HCT116 (cell line): ENCODE measurements around the gene MVB12A. TPM values are rescaled to one million over a fixed set of nuclear protein-coding genes. Genes with fewer than 3 reads are reported as not detected.

ENCODE experiments used
- ATAC-seq: fragments of 200-7000 bp; cut with Tn5 transposase; 2 replicates; pipeline ENCODE4 v1.9.1; 2020; ENCODE audit warnings: mild to moderate bottlenecking, moderate library complexity
- BruUV-seq: library from RNA; stranded (reverse); fragments of 400-500 nt; replicated peaks from 2 replicates; lab custom pipeline; 2021; lab: Mats Ljungman, UMichigan
- CTCF ChIA-PET: fragments of 300-600 bp; sonication (Branson Sonifier 250); formaldehyde crosslinking; loops from one replicate; lab custom pipeline; 2021; ENCODE audit warnings: antibody characterized with exemption; lab: Charles Lee
- POLR2A ChIA-PET: fragments of 300-600, 350-600 bp; sonication (Branson Sonifier 250); formaldehyde crosslinking; loops from one replicate; lab custom pipeline; 2021; ENCODE audit warnings: antibody characterized with exemption; lab: Charles Lee
- RAD21 ChIA-PET, 2 experiments: fragments of 300-600 bp; sonication (Branson Sonifier 250); formaldehyde crosslinking; loops; one replicate each; lab custom pipeline; 2023; ENCODE audit warnings: low total read pairs in 2 of 2; ENCODE audit not compliant: uncharacterized antibody in 2 of 2, unreplicated experiment in 2 of 2, low non-redundant PET in 1 of 2; lab: Charles Lee
- DNase-seq: peaks from one replicate; pipeline ENCODE4 v3.0.0-alpha.2; 2010; ENCODE audit warnings: low read depth, low spot score
- H2AFZ ChIP-seq: fragments of 200-600 bp; shearing (Covaris generic), sonication (generic); 2 replicates; pipeline ENCODE4 v1.6.1; 2017; ENCODE audit warnings: low read depth, mixed run types, mixed read lengths, antibody characterized with exemption, low read length; ENCODE audit not compliant: poor library complexity, severe bottlenecking
- H3K27ac ChIP-seq: 2 replicates; pipeline ENCODE4 v1.5.1; 2012; ENCODE audit warnings: low read depth, low read length
- H3K27me3 ChIP-seq: fragments of 200-600 bp; sonication (generic); 2 replicates; pipeline ENCODE4 v1.6.1; 2016; ENCODE audit warnings: mixed run types, low read length, mixed read lengths; ENCODE audit not compliant: insufficient read depth
- H3K36me3 ChIP-seq, 2 experiments: fragments of 200-500 bp in 1 of 2; fragments of 200-600 bp in 1 of 2; sonication (Bioruptor generic) in 1 of 2; sonication (generic) in 1 of 2; 2 replicates each; pipeline versions ENCODE4 v1.5.1 to v1.6.1; 2014 to 2016; ENCODE audit warnings: low read length in 2 of 2, inconsistent platforms in 1 of 2, mixed read lengths in 1 of 2, mixed run types in 1 of 2; ENCODE audit not compliant: insufficient read depth in 2 of 2, control insufficient read depth in 1 of 2
- H3K4me1 ChIP-seq, 2 experiments: fragments of 200-600 bp in 1 of 2; sonication (generic) in 1 of 2; 2 replicates each; pipeline versions ENCODE4 v1.5.1 to v1.6.1; 2012 to 2017; ENCODE audit warnings: low read length in 2 of 2, inconsistent platforms in 1 of 2, mild to moderate bottlenecking in 1 of 2, mixed read lengths in 1 of 2, mixed run types in 1 of 2, moderate library complexity in 1 of 2; ENCODE audit not compliant: insufficient read depth in 2 of 2, control insufficient read depth in 1 of 2
- H3K4me2 ChIP-seq: fragments of 200-600 bp; sonication (generic); 2 replicates; pipeline ENCODE4 v1.6.1; 2017; ENCODE audit warnings: mixed run types, low read length, mixed read lengths
- H3K4me3 ChIP-seq, 2 experiments: fragments of 200-600 bp in 1 of 2; sonication (generic) in 1 of 2; replicated peaks in 1 of 2; 2 replicates each; pipeline ENCODE4 v1.5.1; 2011 to 2016; ENCODE audit warnings: low read length in 2 of 2, control low read depth in 1 of 2, low read depth in 1 of 2, mild to moderate bottlenecking in 1 of 2, mixed read lengths in 1 of 2, mixed run types in 1 of 2
- H3K79me2 ChIP-seq: fragments of 200-600 bp; sonication (generic); 2 replicates; pipeline ENCODE4 v1.6.1; 2017; ENCODE audit warnings: mild to moderate bottlenecking, mixed run types, low read length, moderate library complexity, mixed read lengths; ENCODE audit not compliant: insufficient read depth
- H3K9ac ChIP-seq: fragments of 200-600 bp; sonication (generic); 2 replicates; pipeline ENCODE4 v1.6.1; 2016; ENCODE audit warnings: low read length, mixed read lengths
- H3K9me2 ChIP-seq: fragments of 200-600 bp; sonication (generic), shearing (Covaris generic); 2 replicates; pipeline ENCODE4 v1.6.1; 2017; ENCODE audit warnings: mixed run types, mild to moderate bottlenecking, moderate library complexity; ENCODE audit not compliant: insufficient read depth
- H3K9me3 ChIP-seq, 2 experiments: fragments of 200-500 bp in 1 of 2; fragments of 200-600 bp in 1 of 2; sonication (Bioruptor generic) in 1 of 2; sonication (generic) in 1 of 2; 2 replicates each; pipeline ENCODE4 v1.6.1; 2014 to 2017; ENCODE audit warnings: low read length in 2 of 2, mixed read lengths in 2 of 2, inconsistent platforms in 1 of 2, low read depth in 1 of 2, mild to moderate bottlenecking in 1 of 2, mixed run types in 1 of 2, moderate library complexity in 1 of 2; ENCODE audit not compliant: control insufficient read depth in 1 of 2, insufficient read depth in 1 of 2
- H4K20me1 ChIP-seq: fragments of 200-600 bp; sonication (generic), shearing (Covaris generic); 2 replicates; pipeline ENCODE4 v1.6.1; 2017; ENCODE audit warnings: mixed run types, mild to moderate bottlenecking, moderate library complexity; ENCODE audit not compliant: insufficient read depth
- CTCF ChIP-seq, 3 experiments: fragments of 200-600 bp in 1 of 3; sonication (generic) in 1 of 3; IDR thresholded peaks in 2 of 3; conservative IDR thresholded peaks in 1 of 3; 2 replicates each; pipeline ENCODE4 v1.5.1; 2012 to 2017; ENCODE audit warnings: low read depth in 2 of 3, low read length in 2 of 3, antibody characterized with exemption in 1 of 3, borderline replicate concordance in 1 of 3, control low read depth in 1 of 3, mild to moderate bottlenecking in 1 of 3, mixed read lengths in 1 of 3, mixed run types in 1 of 3, moderate library complexity in 1 of 3; ENCODE audit not compliant: insufficient read depth in 1 of 3
- ELF1 ChIP-seq: IDR thresholded peaks from 2 replicates; pipeline ENCODE4 v1.6.1; 2012; ENCODE audit warnings: low read depth, borderline replicate concordance
- FOSL1 ChIP-seq: IDR thresholded peaks from 2 replicates; pipeline ENCODE4 v1.6.1; 2012; ENCODE audit warnings: low read depth
- POLR2AphosphoS5 ChIP-seq: IDR thresholded peaks from 2 replicates; pipeline ENCODE4 v1.6.1; 2011; ENCODE audit warnings: mild to moderate bottlenecking, low read depth, low read length, moderate library complexity
- SIN3A ChIP-seq: IDR thresholded peaks from 2 replicates; pipeline ENCODE4 v1.6.1; 2012; ENCODE audit warnings: low read depth
- TCF7L2 ChIP-seq: IDR thresholded peaks from 2 replicates; pipeline ENCODE4 v1.7.0; 2011; ENCODE audit warnings: borderline replicate concordance, inconsistent platforms; ENCODE audit not compliant: insufficient read depth, insufficient read length; ENCODE audit errors: extremely low read depth
- ZFX ChIP-seq: fragments of 450-650 bp; IDR thresholded peaks from 2 replicates; pipeline ENCODE4 v1.6.1; 2017
- intact Hi-C: fragments of 100-400 bp; cut with micrococcal nuclease; formaldehyde crosslinking; loops from 2 replicates; pipeline ENCODE4 v1.10.0; 2022
- total RNA-seq: library from RNA; stranded (reverse); gene quantifications from one replicate; pipeline ENCODE4 v1.2.1, GENCODE V29; 2021; ENCODE audit not compliant: unreplicated experiment

MVB12A gene
- total RNA-seq, 1 experiment from 2014 or later = 91.7 TPM

GRCh38 chr19:17423429-17424208 lies 3.8 kb downstream of the MVB12A start:
- H3K9me2 ChIP-seq = no peaks in the 10 kb centered on the region
- no peak overlapping the region for H3K4me3 ChIP-seq
- no peak overlapping the region for H3K9ac ChIP-seq
- no peak for TF ChIP-seq ELF1
- TF ChIP-seq CTCF (IDR thresholded peaks at IDR 0.05 in 2 of 3, conservative IDR thresholded peaks at IDR 0.05 in 1 of 3; ENCODE audit: borderline replicate concordance in 1 of 3, insufficient read depth in 1 of 3, low read depth in 2 of 3, low read length in 2 of 3) = no peak
- no peak for TF ChIP-seq SIN3A
- no peak for TF ChIP-seq TCF7L2
- no peak for TF ChIP-seq ZFX
- no peak for TF ChIP-seq POLR2AphosphoS5
- TF ChIP-seq FOSL1 = no peak
- ChIA-PET RAD21 (no interaction called here), POLR2A (no interaction called here), CTCF (interaction anchor here (1.6 kb wide), 1 partner anchor 43 kb away, joined by 4 read pairs; no protein-coding TSS in a partner anchor)
- H3K36me3 ChIP-seq = no peaks in the 10 kb centered on the region
- H3K4me1 ChIP-seq = peaks cover 12 to 36% of the 10 kb centered on the region in 2 experiments
- H4K20me1 ChIP-seq = no peaks in the 10 kb centered on the region
- no peaks in the 10 kb centered on the region for H3K27me3 ChIP-seq
- DNase-seq = no peak
- no peak overlapping the region for H3K27ac ChIP-seq
- no peak for ATAC-seq
- H3K79me2 ChIP-seq = peaks cover 10% of the 10 kb centered on the region; the same call in 1 of the 2 replicates
- no peak overlapping the region for H2AFZ ChIP-seq
- BruUV-seq = no TSS peak
- intact Hi-C loops = no loop called here
- no peak overlapping the region for H3K4me2 ChIP-seq
- no peaks in the 10 kb centered on the region for H3K9me3 ChIP-seq
